GM19395 (cell line): ENCODE measurements around the gene PREB.

ENCODE experiments used
- ATAC-seq: cut with Tn5 transposase; IDR thresholded peaks from one replicate; pipeline ENCODE4 v1.9.1; 2021; ENCODE audit warnings: mild to moderate bottlenecking, moderate library complexity; ENCODE audit not compliant: unreplicated experiment

Gene PREB

DNA sequence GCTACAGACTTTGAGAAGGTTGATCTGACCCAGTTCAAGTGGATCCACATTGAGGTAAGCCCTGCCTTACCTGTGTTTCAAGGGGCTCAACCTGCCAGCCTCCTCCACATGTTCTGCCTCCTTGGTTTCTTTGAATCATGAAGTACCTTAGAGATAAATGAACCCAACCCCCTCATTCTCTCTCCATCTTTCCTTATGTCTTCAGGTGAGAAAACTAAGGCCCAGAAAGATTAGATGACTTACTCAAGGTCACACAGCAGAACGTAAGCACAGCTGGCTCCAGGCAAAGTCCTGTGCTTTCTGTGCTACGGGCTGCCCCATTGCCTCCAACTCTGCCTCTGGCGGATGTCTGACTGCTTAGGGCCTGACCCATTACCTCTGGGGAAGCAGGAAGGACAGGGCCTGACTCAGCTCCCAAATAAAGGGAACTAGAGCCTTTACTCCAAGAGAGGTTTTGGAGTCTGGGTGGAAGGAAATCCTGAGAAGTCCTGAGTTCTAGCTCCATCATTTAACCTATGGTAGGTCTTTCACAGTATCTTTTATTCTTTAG is 37.6 kb downstream of the PREB start:
- ATAC-seq = no peak

DNA sequence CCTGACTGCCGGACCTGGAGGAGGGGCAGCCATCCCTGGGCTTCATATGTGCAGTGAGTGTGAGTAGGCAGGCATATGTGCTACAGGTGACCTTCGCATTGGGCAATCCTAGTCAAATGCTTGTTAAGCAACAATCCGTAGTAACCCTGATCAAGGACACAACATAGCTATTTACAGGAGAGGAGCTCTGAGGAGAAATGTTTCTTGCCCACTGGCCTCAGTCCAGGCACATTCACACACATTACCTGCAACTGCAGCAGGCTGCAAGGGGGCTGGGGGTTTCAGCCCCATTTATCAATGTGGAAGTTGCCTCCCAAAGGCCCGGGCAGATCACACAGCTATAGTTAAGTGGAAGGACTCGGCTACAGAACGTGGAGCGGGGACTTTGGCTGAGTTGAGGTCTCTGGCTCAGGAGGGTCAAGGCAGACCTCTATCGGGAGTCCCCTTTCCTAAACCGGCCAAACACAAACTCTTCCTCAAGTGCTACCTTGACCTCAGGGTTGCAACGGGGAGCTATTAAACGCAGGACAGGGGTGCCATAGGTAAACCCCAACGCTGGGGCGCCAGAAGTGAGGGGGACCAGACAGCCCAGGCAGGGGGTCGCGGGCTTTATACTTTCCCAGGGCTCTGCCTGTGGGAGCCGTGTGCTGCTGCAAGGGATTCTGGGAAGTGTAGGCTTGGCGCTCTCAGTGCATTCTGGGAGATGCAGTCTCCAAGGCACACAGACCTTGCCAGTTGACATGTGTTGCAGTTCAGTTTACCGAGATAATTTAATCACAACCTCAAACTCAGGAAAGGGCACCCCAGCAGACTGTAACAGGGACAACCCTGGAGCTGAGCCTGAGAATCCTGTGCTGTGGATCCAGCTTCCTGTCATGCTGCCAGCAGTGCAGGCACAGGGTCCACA is 38.4 kb downstream of the PREB start:
- no peak for ATAC-seq

DNA sequence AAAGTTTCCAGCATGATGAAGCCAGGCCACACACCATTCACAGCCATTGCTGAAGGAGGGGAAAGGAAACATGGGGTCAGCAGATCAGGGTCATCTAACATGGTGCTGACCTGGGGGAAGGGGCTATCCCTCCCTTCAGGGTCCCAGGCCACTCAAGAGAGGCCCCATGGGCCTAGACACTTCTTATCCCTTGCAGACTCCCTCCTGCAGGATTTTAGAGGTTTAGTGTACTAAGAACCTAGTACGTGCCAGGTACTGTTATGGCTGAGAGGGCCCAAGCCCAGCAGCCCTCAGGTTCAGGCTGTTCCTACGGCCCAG is 39.0 kb downstream of the PREB start:
- no peak for ATAC-seq

DNA sequence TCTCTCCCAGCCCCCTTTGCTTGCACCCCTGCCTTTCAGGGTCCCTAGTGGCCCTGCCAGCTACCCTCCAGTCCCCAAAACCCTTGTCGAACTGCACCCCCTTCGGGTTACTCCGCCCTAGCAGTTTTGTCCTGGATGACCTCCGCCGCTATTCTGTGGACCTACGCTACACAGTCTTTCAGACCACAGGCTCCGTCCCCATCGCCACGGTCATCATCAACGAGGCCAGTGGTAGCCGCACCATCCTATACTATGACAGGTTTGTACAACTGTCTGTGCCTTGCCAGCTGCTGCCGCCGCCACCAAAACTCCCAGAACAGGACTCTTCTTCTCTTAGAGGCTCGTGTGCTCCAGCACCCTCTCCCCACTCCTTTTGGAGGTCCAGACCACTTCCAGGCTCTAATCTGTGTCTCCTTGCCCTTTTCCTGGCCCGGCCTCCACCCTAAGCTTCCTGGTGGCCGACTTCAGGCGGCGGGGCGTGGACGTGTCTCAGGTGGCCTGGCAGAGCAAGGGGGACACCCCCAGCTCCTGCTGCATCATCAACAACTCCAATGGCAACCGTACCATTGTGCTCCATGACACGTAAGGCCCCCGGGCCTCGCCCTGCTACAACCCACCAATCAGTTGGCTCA is 40.0 kb downstream of the PREB start:
- ATAC-seq = no peak

DNA sequence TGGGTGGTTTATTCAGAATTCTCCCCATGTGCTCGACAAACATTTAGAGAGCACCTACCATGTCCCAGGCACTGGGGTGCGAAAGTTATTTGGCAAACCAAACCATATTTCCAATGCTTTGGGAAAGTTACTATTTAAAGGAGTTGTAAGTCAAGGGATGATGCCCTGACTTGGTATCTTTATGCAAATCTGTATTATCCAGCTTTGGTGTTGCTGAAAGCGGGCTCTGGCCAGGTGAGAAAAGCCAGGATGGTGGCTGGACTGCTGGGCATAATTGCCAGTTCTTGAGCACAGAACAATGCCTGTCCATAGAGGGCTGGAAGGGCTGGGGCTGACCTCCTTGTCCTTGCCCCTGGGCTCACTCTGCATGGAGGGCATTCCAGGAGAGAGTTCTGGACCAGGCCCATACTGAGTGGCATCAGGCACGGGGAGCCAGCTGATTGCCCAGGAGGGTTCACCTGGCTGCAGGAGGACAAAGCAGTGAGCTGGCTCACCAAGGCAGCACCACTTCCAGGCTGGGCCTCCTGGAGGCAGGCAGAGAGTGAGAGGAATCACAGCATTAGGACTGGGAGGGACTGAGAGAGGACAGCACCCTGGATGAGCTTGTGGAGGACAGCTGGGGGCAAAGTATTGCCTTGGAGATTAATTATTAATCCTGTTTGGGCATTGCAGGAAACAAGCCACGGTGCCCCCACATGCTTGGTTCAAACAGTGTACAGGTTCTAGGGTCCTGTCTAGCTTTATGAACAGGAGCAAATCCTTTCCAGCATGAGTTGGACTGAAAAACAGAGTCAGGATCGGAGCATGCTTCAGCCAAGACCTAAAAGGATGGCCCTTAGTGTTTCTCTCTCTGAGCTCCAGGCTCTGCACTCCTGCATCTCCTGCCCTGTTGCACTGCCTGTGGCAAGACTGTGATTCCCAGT is 40.7 kb downstream of the PREB start:
- no peak for ATAC-seq

DNA sequence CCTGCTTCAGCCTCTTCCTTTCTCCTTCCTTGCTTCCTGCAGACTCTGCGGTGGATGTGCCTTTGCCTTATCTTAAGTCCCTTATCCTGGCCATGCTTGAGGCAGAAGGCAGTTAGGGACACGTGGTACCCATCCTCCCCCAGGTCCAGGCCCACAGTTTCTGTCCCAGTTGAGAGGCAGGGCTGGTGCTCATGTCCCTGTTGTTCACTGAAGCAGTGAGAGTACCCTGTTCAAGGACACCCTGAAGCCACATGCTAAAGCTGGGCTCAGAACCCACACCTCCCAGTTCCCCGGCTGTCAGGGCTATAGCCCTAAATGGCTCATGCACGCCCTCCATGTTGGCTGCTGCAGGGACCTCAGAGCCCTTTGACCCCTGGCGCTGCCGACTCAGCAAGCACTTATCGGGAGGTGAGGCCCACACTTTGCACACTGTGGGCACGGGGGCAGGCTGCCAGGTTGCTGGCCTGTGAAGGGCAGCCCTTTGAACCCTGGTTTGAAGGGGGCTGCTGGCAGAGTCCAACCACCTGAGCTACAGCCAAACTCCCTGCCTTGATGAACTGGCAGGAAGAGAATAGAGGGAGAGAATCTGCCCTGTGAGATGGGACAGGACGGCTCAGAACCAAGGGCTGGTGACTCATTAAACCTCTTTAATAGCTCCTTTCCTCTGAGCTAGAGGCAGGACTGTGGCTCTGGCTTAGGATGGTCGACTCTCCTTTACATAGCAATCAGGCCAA is 41.6 kb downstream of the PREB start:
- no peak for ATAC-seq

DNA sequence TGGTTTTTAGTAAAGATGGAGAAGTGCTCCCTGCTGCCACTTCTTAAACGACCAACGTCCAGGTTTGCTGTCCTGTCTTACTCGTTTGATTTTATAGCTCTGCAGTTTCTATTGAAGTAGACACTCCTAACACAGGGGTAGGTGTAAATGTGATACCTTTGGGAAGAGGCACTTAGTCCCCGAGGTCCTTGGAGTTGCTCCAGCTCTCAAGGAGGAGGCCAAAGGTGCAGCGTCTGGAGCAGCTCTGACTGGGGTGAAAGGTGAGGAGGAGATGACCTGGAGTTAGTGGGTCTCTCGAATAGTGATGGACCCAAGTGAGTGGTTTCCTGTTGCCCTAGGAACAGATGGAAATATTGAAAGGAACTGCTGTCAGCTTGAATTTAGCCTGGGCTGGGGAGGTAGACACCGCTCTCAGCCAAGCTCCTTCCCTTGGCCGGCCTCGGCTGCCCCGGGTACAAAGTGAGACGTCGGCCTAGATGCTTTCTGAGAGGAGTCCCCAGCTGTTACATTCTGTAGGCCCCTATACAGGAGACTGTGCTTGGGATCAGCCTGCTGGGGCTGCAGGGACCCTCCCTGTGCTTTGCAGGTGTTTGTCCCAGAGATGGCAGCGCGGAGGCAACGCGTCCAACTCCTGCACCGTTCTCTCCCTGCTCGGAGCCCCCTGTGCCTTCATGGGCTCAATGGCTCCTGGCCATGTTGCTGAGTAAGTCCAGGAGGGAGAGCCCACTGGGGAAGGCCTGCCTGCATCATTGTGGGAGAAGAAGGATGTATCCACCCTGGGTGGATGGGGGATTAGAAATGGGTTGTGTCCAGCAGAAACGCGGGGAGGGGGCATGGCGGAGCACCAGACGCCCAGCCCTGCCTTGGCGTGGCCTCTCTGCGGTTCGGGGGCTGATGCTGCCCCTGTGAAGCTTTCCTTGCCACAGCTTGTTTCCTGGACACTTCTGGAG is 42.4 kb downstream of the PREB start:
- no peak for ATAC-seq

DNA sequence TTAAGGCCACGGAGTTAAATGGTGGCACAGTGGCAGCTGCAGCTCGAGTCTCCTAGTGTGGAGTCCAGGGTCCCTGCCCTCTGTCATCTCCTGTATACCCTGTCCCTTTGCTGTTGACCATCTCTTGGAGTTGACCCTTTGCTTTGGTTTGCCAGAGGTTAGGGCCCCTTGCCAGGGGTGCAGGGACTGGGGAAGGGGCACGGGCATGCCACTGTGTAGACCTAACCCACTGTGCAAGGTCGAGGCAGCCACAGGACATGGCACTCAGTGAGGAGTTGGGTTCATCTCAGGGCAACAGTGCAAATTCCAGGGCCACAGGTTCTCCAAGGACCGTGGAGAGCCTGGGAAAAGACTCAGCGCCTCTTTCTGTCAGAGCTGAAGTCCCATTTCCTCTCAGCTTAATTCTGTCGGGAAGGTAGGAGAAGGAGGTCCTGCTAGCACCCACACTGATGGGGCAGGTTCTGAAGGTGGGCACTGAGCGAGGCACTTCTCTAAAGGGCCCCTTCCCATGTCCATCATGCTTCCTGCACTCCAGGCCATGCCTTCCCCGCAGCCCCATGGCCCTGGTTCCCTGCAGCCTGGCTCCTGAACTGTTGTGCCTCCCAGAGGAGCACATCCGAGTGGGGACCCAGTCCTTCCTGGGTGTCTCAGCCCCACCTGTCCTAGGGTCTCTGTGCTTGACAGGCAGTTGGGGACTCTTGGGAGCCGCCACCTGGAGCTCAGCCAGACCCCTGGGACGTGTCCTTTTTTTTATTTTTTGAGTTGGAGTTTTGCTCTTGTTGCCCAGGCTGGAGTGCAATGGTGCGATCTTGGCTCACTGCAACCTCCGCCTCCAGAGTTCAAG is 45.1 kb downstream of the PREB start:
- no peak for ATAC-seq

DNA sequence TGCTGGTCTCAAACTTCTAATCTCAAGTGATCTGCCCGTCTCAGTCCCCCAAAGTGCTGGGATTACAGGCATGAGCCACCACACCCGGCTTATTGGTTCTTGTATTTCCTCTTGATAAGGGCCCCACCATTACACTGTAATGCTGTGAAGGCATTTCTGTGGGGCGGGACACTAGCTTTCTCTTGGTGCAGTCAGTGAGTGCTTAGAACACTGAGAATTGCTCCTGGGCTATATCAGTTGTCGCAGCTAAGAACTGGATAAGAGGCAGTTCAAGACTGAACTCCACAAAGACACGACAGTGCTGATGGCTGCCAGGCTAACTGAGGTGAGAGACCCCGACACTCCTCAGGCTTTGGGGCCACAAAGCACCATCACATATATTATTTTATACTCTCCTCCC is 45.8 kb downstream of the PREB start:
- ATAC-seq = no peak

DNA sequence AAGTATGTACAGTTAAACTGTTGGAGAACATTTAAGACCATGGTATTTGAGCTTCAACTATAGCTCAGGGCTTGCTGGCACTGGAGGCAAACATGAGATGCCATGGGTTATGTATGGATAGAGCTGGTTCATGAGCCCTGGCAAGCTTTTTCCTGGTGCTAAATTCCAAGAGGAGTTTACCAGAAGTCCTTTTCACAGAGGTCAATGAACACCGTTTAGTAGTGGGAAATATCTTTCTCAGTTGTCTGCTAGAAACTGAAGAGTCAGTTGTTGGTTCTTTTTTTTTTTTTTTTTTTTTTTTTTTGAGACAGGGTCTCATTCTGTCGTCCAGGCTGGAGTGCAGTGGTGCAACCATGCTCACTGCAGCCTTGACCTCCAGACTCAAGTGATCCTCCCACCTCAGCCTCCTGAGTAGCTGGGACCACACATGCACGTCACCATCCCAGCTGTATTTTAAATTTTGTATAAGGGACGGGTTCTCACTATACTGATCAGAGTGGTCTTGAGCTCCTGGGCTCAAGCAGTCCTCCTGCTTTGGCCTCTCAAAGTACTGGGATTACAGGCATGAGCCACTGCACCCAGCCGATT is 46.5 kb downstream of the PREB start:
- no peak for ATAC-seq

DNA sequence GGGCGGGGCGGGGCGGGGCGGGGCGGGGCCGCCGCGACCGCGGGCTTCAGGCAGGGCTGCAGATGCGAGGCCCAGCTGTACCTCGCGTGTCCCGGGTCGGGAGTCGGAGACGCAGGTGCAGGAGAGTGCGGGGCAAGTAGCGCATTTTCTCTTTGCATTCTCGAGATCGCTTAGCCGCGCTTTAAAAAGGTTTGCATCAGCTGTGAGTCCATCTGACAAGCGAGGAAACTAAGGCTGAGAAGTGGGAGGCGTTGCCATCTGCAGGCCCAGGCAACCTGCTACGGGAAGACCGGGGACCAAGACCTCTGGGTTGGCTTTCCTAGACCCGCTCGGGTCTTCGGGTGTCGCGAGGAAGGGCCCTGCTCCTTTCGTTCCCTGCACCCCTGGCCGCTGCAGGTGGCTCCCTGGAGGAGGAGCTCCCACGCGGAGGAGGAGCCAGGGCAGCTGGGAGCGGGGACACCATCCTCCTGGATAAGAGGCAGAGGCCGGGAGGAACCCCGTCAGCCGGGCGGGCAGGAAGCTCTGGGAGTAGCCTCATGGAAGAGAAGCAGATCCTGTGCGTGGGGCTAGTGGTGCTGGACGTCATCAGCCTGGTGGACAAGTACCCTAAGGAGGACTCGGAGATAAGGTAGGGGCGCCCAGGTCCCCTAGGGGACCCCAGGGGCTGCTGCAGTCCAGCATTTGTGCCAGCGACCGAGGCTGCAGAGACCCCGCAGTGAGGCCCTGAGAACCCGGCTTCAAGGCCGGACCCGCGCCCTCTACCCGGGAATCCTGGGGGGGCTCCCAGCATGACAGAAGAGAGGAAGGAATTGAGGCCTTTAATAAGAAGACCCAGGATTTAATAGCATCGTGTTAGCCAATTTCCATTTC is 47.5 kb downstream of the PREB start, which contains the start of gene KHK:
Gene KHK, plus strand, starts transcription at position 49 of the 870 bp plus-strand sequence. Its CDS starts 488 bp downstream, at position 537.
- peak; percentile 28 for ATAC-seq

DNA sequence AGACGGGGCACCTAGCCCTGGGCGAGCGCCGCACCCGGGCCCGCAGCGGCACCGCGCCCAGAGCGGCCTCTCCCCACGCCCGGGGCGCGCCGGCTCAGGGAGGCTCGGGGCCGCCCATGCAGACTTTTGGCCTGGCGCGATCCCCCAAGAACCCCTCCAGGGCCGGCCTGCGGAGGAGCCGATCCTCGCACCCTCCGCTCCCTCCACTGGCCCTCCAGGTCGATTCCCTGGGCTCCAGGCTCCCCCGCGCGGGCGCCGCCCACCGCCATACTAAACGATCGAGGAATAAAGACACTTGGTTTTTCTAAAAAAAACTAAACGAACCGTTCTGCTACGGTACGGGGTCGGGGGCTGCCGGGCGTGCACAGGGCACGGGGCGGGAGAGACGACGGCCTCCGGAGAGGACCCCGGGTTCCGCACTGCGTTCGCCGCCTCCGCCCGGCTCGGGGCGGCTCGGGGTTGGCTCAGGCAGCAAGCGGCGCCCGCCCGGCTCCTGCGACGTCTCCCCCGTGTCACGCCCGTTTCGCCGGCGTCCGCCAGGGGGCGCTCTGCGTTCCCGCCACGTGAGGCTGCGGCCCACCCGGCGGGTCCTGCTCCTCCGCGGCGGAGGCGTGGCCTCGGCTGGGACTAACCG is 48.2 kb downstream of the PREB start:
- ATAC-seq = peak; percentile 77

DNA sequence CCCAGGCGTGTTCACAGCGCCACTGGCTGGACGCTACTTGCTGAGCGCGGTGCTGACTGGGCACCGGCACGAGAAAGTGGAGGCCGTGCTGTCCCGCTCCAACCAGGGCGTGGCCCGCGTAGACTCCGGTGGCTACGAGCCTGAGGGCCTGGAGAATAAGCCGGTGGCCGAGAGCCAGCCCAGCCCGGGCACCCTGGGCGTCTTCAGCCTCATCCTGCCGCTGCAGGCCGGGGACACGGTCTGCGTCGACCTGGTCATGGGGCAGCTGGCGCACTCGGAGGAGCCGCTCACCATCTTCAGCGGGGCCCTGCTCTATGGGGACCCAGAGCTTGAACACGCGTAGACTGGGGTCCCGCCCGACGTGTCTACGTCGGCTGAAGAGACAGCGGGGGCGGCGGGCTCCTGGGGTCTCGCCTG is 48.8 kb downstream of the PREB start:
- no peak for ATAC-seq

DNA sequence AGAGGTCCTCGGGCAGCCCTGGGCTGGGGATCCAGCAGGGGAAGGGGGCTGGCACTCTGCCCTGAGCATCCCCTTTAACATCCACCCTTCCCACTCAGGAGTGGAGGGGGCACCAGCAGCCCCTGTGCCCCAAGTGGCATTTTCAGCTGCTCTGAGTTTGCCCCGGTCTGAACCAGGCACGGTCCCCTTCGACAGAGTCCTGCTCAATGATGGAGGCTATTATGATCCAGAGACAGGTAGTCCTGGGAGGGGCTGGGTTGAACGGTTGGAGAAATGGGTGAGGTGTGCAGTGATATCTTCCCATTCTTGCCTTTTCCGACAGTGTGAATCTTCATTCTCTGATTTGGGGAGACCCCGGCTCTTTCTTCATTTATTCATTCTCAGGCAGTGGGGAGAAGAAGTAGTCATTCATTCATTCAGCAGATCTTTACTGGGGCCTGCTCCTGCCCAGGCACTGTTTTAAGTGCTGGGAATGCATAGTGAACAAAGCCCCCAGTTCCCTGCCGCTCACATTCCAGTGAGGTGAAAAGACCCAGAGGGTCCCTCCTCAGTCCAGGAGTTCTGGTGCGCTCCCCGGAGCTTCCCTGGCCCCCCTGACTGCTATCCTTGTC is 49.3 kb downstream of the PREB start:
- no peak for ATAC-seq

DNA sequence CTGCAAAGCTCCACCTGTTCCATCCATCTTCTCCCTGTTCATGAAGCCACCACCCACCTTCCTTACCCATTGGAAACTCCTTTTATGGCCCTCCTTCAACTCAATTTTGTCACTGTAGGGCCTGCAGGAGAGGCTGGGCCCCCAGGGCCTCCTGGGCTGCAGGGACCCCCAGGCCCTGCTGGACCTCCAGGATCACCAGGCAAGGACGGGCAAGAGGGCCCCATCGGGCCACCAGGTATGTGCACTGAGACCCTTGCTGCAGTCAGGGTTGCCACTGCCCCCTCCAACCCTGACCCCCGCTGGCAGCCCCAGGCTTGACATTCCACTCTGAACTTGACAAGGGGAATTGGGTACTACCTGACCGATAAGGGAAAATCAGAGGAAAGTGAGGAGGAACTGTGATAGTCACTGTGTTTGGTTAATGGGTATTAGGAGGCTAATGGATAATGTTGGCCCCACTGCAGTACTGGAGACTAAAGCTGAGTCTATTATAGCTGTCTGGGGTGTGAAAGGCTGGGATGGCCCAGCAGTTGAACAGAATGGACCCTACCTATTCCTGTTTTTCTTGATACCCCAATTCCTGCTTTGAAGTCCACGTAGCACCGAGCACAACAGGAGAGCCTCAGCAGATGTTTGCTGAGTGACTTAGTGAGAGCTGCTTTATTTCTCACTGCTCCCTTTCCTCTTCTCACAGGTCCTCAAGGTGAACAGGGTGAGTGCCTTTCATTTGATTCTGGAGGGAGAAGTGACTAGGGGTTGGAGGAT is 50.0 kb downstream of the PREB start:
- ATAC-seq = no peak
